ENCODE measurements around the gene SLC22A17.
"Not testable (repeated sequence)": the region's sequence is repeated elsewhere in the genome, so short reads cannot be mapped to it uniquely, and the experiment has no call there.

Gene SLC22A17

GRCh38 chr14:23327947-23328744 lies 24.5 kb downstream of the SLC22A17 start:
- DNase-seq = peak; percentile 63

GRCh38 chr14:23326491-23327332 lies 26.0 kb downstream of the SLC22A17 start:
- DNase-seq = no peak

- not testable (repeated sequence) for DNase-seq
These were observed 26.9 kb downstream of the SLC22A17 start for GRCh38 chr14:23325746-23326145.

DNA sequence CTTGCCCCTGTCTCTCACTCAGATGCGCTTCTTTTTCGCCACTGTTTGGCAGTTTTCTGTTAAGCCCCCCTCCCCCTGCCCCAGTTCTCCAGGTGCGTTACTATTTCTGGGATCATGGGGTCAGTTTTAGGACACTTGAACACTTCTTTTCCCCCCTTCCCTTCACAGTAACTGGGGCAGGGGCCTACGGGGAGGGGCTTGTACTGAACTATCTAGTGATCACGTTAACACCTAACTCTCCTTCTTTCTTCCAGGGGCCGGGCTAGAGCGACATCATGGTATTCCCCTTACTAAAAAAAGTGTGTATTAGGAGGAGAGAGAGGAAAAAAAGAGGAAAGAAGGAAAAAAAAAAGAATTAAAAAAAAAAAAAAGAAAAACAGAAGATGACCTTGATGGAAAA lies 27.7 kb downstream of the SLC22A17 start:
- DNase-seq = no peak

- DNase-seq = no peak
These were observed 28.2 kb downstream of the SLC22A17 start for GRCh38 chr14:23324455-23324846.

- no peak for DNase-seq
These were observed 28.7 kb downstream of the SLC22A17 start for GRCh38 chr14:23323838-23324454.

GRCh38 chr14:23322568-23323517 lies 29.8 kb downstream of the SLC22A17 start:
- DNase-seq = no peak

DNA sequence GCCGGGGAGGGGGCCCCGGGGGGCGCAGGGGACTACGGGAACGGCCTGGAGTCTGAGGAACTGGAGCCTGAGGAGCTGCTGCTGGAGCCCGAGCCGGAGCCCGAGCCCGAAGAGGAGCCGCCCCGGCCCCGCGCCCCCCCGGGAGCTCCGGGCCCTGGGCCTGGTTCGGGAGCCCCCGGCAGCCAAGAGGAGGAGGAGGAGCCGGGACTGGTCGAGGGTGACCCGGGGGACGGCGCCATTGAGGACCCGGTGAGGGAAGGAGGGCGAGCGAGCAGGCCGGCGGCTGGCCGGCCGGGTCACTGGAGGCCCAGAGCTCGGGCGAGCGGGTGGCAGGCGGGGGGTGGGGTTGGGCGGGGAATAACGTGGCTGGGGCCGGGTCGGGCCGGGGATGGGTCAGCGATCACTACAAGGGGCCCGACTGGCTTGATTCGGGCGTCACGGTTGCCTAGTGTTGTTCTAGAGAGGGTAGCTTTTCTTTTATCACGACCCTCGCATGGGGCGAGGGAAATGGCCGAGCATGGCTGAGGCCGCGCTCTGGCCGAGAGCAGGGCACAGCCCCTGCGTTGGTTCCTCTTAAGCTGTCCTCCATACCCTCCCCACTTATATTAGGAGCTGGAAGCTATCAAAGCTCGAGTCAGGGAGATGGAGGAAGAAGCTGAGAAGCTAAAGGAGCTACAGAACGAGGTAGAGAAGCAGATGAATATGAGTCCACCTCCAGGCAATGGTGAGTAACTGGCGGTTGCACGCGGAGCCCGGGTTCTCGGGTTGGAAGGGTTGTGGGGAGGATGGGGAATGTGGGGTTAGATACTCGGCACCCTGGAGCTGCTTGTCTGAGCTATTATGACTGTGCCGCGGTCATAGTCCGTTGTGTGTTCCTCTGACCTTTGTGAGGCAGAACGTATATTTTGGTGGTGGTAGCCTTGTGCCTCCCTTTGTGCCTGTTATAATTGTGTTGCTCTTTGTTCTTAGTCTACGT lies 30.8 kb downstream of the SLC22A17 start:
- DNase-seq = no peak

- peak; percentile 100 for DNase-seq
These were observed 31.8 kb downstream of the SLC22A17 start, which contains the start of gene PABPN1 for GRCh38 chr14:23320584-23321571. Gene PABPN1 (plus strand): TSS chr14:23321457. CDS start chr14:23321470, 13 bp downstream.

- DNase-seq = no peak
These were observed 32.7 kb downstream of the SLC22A17 start for GRCh38 chr14:23319746-23320583.

DNA sequence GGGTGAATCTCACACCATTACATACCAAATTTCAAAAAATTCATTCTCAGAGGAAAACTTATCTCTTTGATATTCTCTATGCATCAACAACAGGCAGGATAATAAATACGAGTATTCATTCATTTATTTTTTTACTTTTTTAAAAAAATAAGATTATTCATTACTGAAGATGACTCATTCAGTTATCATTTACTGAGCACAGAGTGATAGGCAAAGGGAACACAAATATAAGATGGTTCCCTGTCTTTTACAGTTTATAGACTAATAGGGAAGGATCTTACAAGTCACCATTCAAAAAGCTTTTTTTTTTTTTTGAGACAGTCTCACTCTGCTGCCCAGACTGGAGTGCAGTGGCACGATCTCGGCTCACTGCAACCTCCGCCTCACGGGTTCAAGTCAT lies 36.4 kb downstream of the SLC22A17 start:
- DNase-seq = no peak

GRCh38 chr14:23310546-23310945 lies 42.1 kb downstream of the SLC22A17 start:
- no peak for DNase-seq

GRCh38 chr14:23308721-23309445 lies 43.8 kb downstream of the SLC22A17 start:
- no peak for DNase-seq

DNA sequence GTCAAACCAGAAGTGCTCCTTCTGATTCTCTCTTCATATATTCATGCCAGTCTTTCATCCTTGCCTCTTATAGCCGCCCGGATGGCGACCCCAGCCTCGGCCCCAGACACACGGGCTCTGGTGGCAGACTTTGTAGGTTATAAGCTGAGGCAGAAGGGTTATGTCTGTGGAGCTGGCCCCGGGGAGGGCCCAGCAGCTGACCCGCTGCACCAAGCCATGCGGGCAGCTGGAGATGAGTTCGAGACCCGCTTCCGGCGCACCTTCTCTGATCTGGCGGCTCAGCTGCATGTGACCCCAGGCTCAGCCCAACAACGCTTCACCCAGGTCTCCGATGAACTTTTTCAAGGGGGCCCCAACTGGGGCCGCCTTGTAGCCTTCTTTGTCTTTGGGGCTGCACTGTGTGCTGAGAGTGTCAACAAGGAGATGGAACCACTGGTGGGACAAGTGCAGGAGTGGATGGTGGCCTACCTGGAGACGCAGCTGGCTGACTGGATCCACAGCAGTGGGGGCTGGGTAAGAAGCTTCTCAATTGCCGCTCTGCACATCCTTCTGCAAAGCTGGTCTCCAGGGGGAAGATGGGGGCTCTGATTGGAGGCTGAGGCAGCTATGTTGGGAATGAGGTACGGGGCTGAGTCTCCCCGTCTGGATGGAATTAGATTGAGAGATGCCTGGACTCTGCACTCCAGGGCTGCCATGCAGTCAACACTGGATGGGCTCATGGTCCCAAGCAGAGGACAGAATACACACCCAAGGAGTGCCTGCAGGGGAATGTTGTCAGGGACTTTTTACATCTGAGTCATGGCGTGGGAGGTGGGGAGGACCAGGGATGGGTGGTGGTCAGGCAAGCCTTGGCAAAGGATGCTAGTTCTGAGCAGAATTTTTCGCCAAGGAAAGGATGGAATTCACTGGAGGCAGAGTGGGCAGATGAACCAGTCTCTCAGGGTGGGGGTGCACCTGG lies 44.7 kb downstream of the SLC22A17 start:
- no peak for DNase-seq

GRCh38 chr14:23307146-23307530 lies 45.5 kb downstream of the SLC22A17 start:
- no peak for DNase-seq

DNA sequence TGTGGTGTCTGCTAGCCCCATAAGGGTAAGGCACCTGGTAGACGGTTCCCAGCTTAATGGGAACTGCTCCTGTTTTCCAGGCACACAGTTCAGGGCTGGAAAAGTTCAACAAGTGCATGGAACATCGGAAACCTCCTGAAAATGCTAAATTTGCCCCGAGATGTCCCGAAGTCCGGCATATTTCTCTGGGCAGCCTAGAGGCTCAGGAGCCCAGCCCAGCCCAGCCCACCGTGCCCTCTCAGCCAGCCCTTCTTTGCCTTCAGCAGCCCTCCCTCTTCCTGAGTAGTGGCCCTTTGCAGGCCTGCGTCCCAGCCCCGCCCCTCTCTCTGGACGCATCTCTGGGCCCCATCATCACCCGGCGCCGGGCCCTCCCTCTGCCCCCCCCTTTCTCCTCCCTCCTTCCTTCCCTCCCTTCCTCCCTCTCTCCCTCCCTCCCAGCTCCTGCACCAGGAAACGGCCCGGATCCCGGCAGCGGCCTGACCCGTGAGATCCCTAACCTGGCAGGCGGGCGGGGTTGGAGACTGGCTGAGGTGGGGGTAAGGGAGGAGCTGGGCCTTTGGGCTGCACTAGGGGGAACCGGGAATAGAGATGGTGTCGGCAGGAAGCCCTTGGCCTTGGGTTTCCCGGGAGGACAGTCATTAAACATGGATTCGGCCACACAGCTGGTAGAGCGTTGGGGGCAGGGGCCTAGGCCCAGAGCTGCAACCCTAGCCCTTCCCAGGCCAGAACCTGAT lies 46.1 kb downstream of the SLC22A17 start, which contains the start of gene BCL2L2:
Gene BCL2L2 (plus strand): TSS at position 422 of the 734 bp plus-strand sequence. CDS start 935 bp downstream, outside the sequence.
- DNase-seq = peak; percentile 88
